GM23248 (cell line): ENCODE data around the gene TDP2.

ENCODE experiments used
- EZH2 ChIP-seq: fragments of 200-600 bp; sonication (generic); IDR thresholded peaks from 2 replicates; pipeline ENCODE4 v1.6.1; 2018; ENCODE audit warnings: antibody characterized with exemption, mild to moderate bottlenecking; ENCODE audit not compliant: insufficient read depth, poor library complexity, severe bottlenecking
- EZH2phosphoT487 ChIP-seq: fragments of 200-600 bp; sonication (generic); IDR thresholded peaks from 2 replicates; pipeline ENCODE4 v1.6.1; 2018; ENCODE audit warnings: antibody characterized with exemption, moderate library complexity, mild to moderate bottlenecking, low read depth; ENCODE audit not compliant: insufficient read depth

DNA sequence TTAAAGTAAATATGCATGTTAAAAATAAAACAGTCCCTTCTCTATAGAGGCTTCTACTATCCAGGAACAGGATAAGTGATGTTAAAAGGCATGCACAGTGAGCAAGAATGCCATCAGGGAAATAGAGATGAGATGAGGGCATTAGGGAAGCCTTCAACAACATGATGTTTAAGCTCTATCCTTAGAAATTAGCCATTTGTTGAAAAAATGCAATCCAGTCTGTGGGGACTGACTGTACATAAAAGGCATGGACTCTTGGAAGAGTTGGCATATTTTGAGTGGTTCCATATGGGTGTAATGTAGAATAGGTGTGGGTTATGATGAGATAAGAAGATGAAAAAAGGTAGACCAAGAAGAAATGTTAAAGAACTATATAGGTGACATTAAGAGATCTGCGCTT is 26.5 kb downstream of the TDP2 start:
- no peak for TF ChIP-seq EZH2phosphoT487
- TF ChIP-seq EZH2 = no peak
